Esophagus squamous epithelium (tissue), 5 donors: ENCODE results near the gene C6orf58. TPM values are rescaled to one million over a fixed set of nuclear protein-coding genes. Genes with fewer than 3 reads are reported as not detected.

Experiments
- DNase-seq: peaks from one replicate; lab custom pipeline; 2025; lab: John Stamatoyannopoulos, UW
- H3K27ac ChIP-seq, 4 donors: fragments of 200-600 bp; sonication (generic); one replicate each; pipeline ENCODE4 v1.5.1; 2016 to 2019; ENCODE audit warnings: mild to moderate bottlenecking in 1 of 4
- H3K27me3 ChIP-seq, 4 donors: fragments of 200-600 bp; sonication (generic); 1 replicate in 3 of 4; 2 replicates in 1 of 4; pipeline versions ENCODE4 v1.5.1 to v1.6.0; 2017 to 2021; ENCODE audit warnings: antibody characterized with exemption in 1 of 4
- H3K36me3 ChIP-seq, 3 donors: fragments of 200-600 bp; sonication (generic); one replicate each; pipeline ENCODE4 v1.5.1; 2016 to 2019
- H3K4me1 ChIP-seq, 3 donors: fragments of 200-600 bp; sonication (generic); one replicate each; pipeline ENCODE4 v1.5.1; 2017 to 2019
- H3K4me3 ChIP-seq, 4 donors: fragments of 200-600 bp; sonication (generic); 1 replicate in 3 of 4; 2 replicates in 1 of 4; pipeline ENCODE4 v1.5.1; 2016 to 2019; ENCODE audit warnings: mild to moderate bottlenecking in 2 of 4, moderate library complexity in 1 of 4
- H3K9me3 ChIP-seq, 3 donors: fragments of 200-600 bp; sonication (generic); one replicate each; pipeline ENCODE4 v1.5.1; 2016 to 2019
- CTCF ChIP-seq, 6 experiments: fragments of 450-650 bp in 4 of 6; fragments of 200-600 bp in 2 of 6; sonication (generic) in 2 of 6; IDR thresholded peaks; one replicate each; pipeline ENCODE4 v1.5.1; 2016 to 2019; ENCODE audit warnings: antibody characterized with exemption in 6 of 6, mild to moderate bottlenecking in 4 of 6, moderate library complexity in 4 of 6
- POLR2A ChIP-seq, 4 donors: fragments of 450-650 bp; IDR thresholded peaks; one replicate each; pipeline ENCODE4 v1.6.1; 2017; ENCODE audit warnings: antibody characterized with exemption in 4 of 4, mild to moderate bottlenecking in 4 of 4, moderate library complexity in 3 of 4
- WGBS, 2 donors: methylation state at CpG; one replicate each; pipeline ENCODE4 v1.1.5; 2018; 5-methylcytosine and 5-hydroxymethylcytosine counted together
- intact Hi-C: fragments of 100-400 bp; cut with DNase I; formaldehyde crosslinking; loops from one replicate; pipeline ENCODE4 v1.15.0; 2022
- total RNA-seq, 4 donors: library from RNA; depleted of rRNA; stranded (reverse); fragments of >200 nt; gene quantifications; one replicate each; pipeline ENCODE4 v1.1.0, GENCODE V29; 2016
- donor health status: DM: yes; HTN: yes; CAD: no.

Gene C6orf58
- under 1 TPM in 1 of 4 donors, not detected in 3; 0.85 TPM for total RNA-seq

- H3K36me3 ChIP-seq: no peaks in the 10 kb centered on the region
- H3K27ac ChIP-seq: no peak within 1 kb of the TSS
- DNase-seq: no peak
- 53 to 56% methylated on average over 3 of the region's 3 CpGs for WGBS, 2 donors
- H3K27me3 ChIP-seq: no peaks in the 10 kb centered on the region
- TF ChIP-seq CTCF (IDR thresholded peaks at IDR 0.05): no peak
- no peak for TF ChIP-seq POLR2A (IDR thresholded peaks at IDR 0.05)
- H3K4me1 ChIP-seq: no peaks in the 10 kb centered on the region
- H3K4me3 ChIP-seq: no peak within 1 kb of the TSS
- intact Hi-C loops: no loop called here
- no peaks in the 10 kb centered on the region for H3K9me3 ChIP-seq
Measured at GRCh38 chr6:127576874-127577273, at the start of gene C6orf58. TSS of gene C6orf58 (plus strand) at chr6:127577174. CDS start at chr6:127577186, 12 bp downstream.

GRCh38 chr6:127533011-127533410, 44.0 kb upstream of the C6orf58 start:
- Histone ChIP-seq H3K27me3 (peaks cover 0 to 16% (median 0%) of the 10 kb centered on the region in 4 donors), H3K27ac (no peak overlapping the region), H3K36me3 (no peaks in the 10 kb centered on the region), H3K9me3 (no peaks in the 10 kb centered on the region), H3K4me1 (no peaks in the 10 kb centered on the region), H3K4me3 (no peak overlapping the region)
- no peak for DNase-seq
- intact Hi-C loops: loop anchor here (10.0 kb wide), 1 partner anchor 228 kb away; no protein-coding TSS in a partner anchor
- no peak for TF ChIP-seq POLR2A (IDR thresholded peaks at IDR 0.05)
- no peak for TF ChIP-seq CTCF (IDR thresholded peaks at IDR 0.05)
- 96 to 100% methylated on average over 1 of the region's 1 CpG for whole genome bisulfite sequencing, 2 donors

- no peak for DNase-seq
- no peaks in the 10 kb centered on the region for H3K36me3 ChIP-seq
- intact Hi-C loops: loop anchor here (10.0 kb wide), 1 partner anchor 229 kb away; no protein-coding TSS in a partner anchor
- 46 to 47% methylated on average over 3 of the region's 3 CpGs for WGBS, 2 donors
- H3K4me3 ChIP-seq: no peak overlapping the region
- no peak overlapping the region for H3K27ac ChIP-seq
- H3K4me1 ChIP-seq: no peaks in the 10 kb centered on the region
- H3K9me3 ChIP-seq: no peaks in the 10 kb centered on the region
- TF ChIP-seq POLR2A (IDR thresholded peaks at IDR 0.05): no peak
- no peak for TF ChIP-seq CTCF (IDR thresholded peaks at IDR 0.05)
- peaks cover 0 to 16% (median 0%) of the 10 kb centered on the region in 4 donors for H3K27me3 ChIP-seq
Measured at GRCh38 chr6:127533736-127534135, 43.2 kb upstream of the C6orf58 start.

- Histone ChIP-seq H3K9me3 (no peaks in the 10 kb centered on the region), H3K4me1 (no peaks in the 10 kb centered on the region), H3K36me3 (no peaks in the 10 kb centered on the region), H3K27me3 (peaks cover 0 to 4% (median 0%) of the 10 kb centered on the region in 4 donors), H3K27ac (no peak overlapping the region), H3K4me3 (no peak overlapping the region)
- TF ChIP-seq CTCF (IDR thresholded peaks at IDR 0.05) (no peak), POLR2A (IDR thresholded peaks at IDR 0.05) (no peak)
- WGBS, 2 donors: 5 to 37% methylated on average over 1 to 2 of the region's 2 CpGs
- intact Hi-C loops: loop anchor here (5.0 to 10.0 kb wide), 2 partner anchors 72 to 234 kb away; no protein-coding TSS in a partner anchor
- DNase-seq: no peak
Measured at GRCh38 chr6:127538750-127539264, 38.2 kb upstream of the C6orf58 start.

- no peak overlapping the region for H3K27ac ChIP-seq
- H3K4me3 ChIP-seq: no peak overlapping the region
- no peaks in the 10 kb centered on the region for H3K36me3 ChIP-seq
- WGBS, 2 donors: 23 to 42% methylated on average over 2 of the region's 2 CpGs
- H3K9me3 ChIP-seq: no peaks in the 10 kb centered on the region
- H3K4me1 ChIP-seq: no peaks in the 10 kb centered on the region
- no peak for DNase-seq
- H3K27me3 ChIP-seq: peaks cover 0 to 4% (median 0%) of the 10 kb centered on the region in 4 donors
- TF ChIP-seq CTCF (IDR thresholded peaks at IDR 0.05) (peak in 4 of 6 experiments; percentile 25 to 53 (median 40)), POLR2A (IDR thresholded peaks at IDR 0.05) (no peak)
- intact Hi-C loops: loop anchor here (5.0 to 10.0 kb wide), 2 partner anchors 72 to 234 kb away; no protein-coding TSS in a partner anchor
Measured at GRCh38 chr6:127539272-127539671, 37.7 kb upstream of the C6orf58 start.
